GM21528 (cell line): ENCODE results near the gene ZNF45.
"Not testable (repeated sequence)": the region's sequence is repeated elsewhere in the genome, so short reads cannot be mapped to it uniquely, and the experiment has no call there.

Experiments
- ATAC-seq: cut with Tn5 transposase; IDR thresholded peaks from one replicate; pipeline ENCODE4 v1.9.1; 2021; ENCODE audit warnings: mild to moderate bottlenecking, moderate library complexity; ENCODE audit not compliant: unreplicated experiment, low FRiP score

The ZNF45 gene

DNA sequence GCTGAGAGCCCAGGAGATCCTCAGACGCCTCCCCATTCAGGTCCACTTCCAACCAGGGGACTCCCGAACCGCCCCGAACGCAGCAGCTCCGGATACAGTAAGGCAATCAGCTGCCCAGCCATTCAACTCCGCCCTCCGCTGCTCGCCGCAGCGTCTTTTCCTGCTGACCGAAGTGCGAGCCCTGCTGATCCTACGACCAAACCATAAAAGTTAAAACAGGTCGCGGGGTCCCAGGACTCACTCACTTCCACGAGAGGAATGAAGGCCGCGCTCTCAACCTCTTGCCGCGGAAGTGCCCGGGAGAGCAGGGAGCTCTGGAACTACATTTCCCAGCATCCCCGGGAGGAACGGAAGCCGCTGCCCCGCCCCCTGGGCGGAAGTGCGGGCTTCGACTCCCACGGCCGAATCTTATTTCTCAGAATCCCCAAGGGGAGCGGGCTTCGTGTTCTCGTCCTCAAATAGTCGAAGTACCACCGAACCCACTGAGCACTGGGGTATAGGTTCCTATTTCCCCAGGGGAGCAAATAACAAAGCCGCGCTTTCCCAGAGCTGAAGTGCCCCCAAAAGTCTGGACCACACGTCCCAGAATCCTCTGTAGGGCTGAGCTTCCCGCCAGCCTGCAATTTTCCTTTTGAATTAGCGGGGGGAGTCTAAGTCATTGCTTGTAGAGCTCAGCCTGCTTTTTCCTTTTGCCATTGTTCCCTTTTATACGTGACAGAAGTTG, at the start of gene ZNF45:
Gene ZNF45, minus strand, starts transcription at position 298 of the 724 bp plus-strand sequence. CDS start 13,097 bp downstream, outside the sequence.
- ATAC-seq, result peak; percentile 83

DNA sequence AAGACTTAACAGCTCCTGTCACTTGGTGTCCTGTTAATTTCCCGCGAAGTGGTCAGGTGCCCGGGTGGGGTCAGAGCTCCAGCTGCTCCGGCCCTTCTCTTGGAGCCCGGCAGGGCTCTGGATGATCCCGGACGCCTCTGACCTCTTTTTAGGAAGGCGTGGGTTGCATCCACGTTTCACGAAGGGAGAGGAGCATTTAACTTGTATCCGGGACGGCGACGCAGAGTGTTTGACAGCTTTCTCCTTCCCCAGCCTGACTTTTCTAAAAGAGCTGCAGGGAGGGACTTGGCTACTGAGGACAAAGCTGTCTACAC, 49.6 kb upstream of the ZNF45 start:
- ATAC-seq, result peak; percentile 22

DNA sequence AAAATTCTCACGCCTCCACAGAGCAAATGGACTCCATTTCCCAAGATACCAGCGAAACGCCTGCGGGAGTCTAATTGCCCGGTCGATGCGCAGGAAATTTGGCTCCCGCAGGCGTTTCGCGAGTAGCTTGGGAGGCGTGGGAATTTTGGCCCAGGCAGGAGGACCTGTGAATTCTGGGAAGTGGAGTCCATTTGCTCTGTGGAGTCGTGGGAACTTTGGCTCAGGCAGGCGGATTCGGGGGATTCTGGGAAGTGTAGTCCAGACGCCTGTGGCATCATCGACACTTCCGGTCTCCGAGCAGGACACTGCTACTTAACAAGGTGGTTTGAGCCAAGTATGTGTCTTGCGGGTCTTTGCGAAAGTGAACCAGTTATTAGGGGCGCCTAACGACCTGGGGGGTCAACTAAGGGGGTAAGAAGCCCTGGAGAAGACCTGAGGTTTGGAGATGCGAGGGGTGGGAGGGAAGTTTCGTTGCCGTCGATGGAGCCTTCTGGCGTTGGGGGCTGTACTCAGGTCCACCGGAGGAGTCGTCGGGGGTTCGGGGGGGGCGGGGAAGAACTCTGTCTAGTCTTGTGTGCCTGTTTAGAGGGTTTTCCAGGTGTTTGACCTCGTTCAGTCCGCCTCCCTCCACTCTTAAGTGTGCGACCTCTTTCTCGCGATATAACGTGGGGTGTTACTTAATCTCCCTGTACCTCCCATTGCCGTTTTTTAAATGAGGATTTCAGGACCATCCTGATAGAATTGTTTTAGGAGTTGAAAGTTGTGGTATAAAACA, 49.0 kb upstream of the ZNF45 start, which contains the start of gene ZNF155:
Gene ZNF155, plus strand, starts transcription at position 277 of the 775 bp plus-strand sequence. CDS start 4,356 bp downstream, outside the sequence.
- ATAC-seq, result peak; percentile 82

DNA sequence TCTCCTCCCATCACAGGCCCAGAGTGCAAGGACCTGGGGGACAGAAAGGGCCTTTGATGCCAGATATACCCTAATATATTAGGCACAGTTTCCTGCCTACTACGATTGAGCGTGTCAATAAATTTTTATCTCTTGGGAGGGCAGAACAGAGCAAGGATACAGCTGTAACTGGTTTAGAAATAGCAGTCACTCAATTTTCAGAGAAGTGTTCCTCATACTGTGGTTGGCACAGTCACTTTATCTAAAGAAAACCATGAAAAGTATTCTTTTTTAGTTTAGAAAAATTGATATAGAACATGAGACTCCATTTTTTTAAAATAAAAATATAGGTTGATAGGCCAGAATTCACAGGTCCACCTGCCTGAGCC, 48.4 kb upstream of the ZNF45 start:
- ATAC-seq, result peak; percentile 14

DNA sequence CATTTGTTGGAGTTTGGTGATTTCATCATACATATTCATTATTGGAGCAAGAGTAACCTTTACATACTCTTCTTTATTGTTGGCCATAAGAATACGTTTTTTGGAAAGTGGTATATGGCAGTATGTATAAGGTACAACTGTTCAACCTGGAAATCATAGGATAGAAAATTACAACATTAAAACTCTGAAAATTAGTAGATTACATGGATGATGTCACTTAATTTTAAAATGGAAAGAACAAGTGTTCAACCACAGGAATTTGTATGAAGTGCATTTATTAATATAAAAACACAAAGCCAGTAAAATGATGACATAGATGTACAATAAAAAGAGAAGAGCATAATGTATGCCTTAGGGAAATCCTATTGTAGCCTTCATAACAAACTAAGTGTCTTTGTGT, 41.6 kb upstream of the ZNF45 start:
- ATAC-seq, result no peak

DNA sequence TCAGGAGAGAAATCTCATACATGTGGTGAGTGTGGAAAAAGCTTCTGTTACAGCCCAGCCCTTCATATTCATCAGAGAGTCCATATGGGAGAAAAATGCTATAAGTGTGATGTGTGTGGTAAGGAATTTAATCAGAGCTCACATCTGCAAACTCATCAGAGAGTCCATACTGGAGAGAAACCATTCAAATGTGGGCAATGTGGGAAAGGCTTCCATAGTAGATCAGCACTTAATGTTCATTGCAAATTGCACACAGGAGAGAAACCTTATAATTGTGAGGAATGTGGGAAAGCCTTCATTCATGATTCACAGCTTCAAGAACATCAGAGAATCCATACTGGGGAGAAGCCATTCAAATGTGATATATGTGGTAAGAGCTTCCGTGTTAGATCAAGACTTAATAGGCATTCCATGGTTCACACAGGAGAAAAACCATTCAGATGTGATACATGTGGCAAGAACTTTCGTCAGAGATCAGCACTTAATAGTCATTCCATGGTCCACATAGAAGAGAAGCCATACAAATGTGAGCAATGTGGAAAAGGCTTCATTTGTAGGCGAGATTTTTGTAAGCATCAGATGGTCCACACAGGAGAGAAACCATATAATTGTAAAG, 31.1 kb upstream of the ZNF45 start:
- ATAC-seq, result no peak

DNA sequence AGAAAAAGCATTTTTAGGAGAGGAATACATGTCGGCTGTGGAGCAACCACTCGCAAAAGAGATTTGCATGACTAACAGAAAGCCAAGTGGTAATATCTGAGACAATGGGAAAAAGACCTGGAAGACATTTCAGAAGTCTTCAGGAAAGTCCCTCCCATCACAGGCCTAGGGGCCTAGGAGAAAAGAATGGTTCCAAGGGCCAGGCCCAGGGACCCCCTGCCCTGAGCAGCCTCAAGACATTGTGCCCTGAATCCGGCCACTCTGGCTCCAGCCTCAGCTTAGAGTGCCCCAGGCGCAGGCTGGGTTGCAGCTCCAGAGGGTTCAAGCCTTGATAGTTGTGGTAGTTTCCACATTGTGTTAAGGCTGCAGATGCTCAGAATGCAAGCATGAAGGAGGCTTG, 25.3 kb upstream of the ZNF45 start:
- ATAC-seq, result no peak

DNA sequence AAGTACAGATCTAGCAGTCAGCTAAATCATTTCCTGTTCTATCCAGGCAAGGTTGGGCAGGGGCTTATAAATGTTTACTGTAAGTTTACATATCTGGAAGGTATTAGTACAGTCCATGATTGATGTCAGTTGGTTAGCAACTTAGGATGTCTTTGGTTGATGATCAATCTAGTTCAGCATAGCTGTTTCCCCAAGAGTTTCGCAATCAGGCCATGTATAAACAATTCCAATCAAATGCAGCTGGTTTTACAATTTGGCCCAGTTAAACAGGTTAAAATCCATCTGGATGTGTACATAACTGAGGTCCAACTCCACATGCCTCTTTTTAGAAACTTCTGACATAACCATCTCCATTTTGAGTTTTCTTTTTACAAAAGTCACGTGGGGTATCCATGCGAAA, 22.8 kb upstream of the ZNF45 start:
- ATAC-seq, result no peak

DNA sequence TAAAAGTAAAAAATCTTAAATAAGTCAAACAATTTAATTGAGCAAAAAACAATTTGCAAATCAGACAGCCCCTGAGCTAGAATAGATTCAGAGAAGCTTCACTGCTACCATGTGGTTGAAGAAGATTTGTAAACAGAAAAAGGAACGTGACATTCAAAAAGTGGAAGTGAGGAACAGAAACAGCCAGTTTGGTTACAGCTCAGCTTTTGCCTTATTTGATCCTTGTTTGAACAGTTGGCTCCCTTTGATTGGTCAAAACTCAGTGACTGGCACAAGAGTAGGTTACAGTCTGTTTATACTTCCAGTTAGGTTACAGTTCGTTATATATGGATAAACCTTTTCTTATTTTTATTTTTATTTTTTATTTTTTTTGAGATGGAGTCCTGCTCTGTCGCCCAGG, 21.7 kb upstream of the ZNF45 start:
- ATAC-seq, result no peak

DNA sequence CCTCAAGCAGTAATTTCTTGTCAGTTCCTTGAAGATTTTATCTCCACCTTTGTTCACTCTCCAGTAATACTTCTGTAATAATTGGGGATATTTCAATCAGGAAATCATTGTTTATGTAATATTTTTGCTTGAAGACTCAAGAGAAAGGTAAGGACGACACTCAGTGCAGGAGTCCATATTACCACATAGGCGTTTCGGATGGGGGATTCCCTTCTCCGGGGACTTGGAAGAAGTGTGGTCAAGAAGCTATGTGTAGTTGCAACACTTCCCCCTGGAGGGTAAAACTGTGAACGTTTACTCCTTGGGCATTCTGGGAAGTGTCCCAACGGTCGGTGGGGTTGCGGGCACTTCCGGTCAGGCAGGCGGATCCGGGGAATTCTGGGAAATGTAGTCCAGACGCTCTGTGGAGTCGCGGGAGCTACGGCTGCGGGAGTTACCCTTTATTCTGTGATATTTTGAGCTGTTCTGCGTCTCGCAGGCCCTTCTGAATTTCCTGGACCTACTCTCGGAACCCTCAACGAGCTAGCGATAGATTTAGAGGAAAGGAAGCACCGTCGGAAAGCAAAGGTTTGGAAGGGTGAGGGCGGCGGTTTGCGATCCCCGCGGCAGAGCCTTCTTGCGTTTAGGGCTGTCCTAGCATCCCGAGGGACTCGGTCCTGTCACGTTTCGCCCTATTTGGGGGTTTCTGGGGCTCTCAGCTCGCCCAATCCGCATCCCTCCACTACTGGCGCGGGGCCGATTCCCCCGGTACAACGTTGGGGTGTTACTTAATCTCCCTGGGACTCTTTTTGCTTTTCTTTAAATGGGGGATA, 16.0 kb upstream of the ZNF45 start, which contains the start of gene ZNF221:
Gene ZNF221, plus strand, starts transcription at position 395 of the 812 bp plus-strand sequence. CDS start 11,499 bp downstream, outside the sequence.
- ATAC-seq, result peak; percentile 88

DNA sequence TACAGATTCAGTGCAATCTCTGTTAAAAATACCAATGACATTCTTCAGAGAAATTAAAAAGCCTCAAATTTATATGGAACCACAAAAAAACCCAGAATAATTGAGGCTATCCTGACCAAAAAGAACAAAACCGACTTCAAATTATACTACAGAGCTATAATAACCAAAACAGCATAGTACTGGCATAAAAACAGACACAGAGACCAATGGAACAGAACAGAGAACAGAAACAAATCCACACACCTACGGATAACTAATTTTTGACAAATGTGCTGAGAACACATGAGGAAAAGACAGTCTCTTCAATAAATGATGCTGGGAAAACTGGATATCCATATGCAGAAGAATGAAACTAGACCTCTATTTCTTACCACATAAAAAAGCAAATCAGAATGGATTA, 14.7 kb upstream of the ZNF45 start:
- not testable (repeated sequence) for ATAC-seq

DNA sequence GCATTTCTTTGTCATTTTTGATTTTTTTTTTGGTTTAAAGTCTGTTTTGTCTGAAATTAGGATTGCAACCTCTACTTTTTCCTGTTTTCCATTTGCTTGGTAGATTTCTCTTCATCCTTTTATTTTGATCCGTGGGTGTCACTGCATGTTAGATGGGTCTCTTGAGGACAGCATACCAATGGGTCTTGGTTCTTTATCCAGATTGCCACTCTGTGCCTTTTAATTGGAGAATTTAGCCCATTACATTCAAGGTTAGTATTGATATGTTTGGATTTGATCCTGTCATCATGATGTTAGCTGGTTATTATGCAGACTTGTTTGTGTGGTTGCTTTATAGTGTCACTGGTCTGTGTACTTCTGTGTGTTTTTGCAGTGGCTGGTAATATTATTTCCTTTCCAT, 12.3 kb upstream of the ZNF45 start:
- not testable (repeated sequence) for ATAC-seq

DNA sequence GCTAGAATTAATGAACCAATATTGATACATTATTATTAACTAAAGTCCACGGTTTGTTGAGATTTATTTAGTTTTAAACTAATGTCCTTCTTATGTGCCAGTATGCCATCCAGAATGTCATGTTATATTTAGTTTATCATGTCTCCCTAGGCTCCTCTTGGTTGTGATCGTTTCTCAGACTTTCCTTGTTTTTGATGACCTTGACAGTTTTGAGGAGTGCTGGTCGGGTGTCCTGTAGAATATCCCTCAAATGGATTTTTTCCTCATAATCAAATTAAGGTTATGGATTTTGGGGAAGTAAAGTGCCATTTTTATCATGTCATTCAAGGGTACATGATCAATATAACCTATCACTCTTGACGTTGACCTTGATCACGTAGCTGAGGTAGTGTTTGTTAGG, 6.1 kb upstream of the ZNF45 start:
- ATAC-seq, result no peak

DNA sequence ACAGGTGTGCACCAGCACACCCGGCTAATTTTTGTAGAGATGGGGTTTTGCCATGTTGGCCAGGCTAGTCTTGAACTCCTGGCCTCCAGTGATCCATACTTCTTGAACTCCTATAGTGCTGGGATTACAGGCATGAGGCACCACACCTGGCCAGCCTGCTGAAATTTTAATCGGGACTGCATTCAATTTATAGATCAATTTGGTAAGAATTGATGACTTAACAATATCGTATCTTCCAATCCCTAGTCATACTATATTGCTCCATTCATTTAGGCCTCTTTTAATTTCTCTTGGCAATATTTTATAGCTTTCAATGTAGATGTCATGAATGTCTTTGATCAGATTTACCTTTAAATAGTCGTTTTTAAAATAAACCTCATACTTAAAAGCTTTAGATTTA, 5.6 kb upstream of the ZNF45 start:
- no peak for ATAC-seq

DNA sequence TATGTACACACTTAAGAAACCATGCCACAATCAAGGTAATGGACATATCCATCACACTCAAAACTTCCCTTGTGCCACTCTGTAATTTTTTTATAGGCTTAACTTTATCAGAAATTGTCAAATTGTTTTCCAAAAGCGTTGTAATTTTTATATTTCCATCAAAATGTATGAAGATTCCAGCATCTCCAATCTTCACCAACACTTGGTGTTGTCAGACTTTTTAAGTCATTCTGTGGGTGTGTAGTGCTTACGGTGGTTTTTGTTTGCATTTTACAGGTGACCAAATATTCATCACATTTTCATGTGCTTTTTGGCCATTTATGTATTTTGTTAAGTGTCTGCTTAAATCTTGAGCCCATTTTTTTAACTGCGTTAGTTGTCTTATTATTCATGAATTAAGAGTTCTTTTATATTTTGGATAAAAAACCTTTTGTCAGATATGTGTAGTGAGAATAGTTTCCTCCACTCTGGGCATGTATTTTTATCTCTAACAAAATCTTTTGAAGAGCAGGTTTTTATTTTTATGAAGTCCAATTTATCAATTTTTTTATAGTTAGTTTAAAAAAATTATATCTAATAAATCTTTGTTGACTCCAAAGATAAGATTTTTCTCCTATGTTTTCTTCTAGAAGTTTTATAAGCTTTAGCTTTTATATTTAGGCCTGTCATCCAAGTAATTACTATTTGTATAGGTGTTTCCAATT, 4.6 kb upstream of the ZNF45 start:
- no peak for ATAC-seq

DNA sequence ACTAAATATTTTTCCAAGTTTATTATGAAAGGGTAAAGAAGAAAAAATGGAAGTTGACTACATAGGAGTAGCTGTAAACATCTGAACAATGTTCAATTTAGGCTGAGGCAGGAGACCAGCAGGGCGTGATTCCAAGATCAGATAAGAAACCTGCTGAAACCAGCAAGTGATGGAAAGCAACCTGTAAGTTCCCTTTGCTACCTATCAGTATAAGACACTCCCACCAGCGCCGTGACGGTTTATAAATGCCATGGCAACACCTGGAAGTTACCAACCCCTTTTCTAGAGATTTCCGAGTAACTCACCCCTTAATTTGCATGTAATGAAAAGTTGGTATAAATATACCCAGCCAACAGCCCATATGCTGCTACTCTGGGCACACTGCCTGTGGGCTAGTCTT, 1.1 kb upstream of the ZNF45 start:
- no peak for ATAC-seq

DNA sequence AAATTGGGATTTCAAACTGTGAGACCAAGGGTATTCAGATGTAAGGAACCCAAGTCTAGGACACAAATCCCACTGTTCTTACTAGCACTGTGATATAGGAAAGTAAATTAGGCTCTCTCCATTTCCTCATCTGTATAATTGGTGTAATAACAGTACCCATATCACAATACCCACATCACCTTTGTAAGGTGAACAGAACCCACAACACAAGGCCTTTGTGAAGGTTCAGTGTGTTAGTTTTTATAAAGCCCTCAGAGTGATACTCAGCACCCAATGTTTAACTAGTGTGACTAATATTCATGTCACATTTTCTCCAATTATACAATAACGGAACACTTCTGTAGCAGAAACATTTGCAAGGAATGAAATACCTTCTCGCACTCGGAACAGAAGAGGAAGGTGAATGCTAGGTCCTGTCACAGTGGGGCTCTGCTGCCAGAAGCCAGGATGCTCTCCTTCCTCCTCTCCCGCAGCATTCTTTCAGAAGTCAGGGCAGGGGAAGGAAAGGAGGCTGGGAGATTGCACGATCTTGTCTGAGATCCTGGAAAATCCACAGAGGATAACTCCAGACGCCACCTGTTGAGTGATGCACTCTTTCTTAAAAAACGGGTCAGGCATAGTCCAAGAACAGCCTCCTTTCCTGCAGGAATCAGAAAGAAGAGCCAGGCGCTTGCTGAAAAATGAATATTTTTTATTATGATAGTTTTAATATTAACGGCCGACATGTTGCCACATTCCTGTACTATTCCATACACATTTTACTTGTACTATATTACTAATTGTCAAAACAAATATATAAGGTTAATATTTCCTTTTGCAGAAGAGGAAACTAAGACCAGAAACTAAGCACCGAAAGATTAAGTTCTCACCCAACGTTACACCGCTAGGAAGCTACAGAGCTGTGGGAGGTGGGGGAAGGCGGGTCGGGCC, 762 bp downstream of the ZNF45 start:
- ATAC-seq, result no peak

DNA sequence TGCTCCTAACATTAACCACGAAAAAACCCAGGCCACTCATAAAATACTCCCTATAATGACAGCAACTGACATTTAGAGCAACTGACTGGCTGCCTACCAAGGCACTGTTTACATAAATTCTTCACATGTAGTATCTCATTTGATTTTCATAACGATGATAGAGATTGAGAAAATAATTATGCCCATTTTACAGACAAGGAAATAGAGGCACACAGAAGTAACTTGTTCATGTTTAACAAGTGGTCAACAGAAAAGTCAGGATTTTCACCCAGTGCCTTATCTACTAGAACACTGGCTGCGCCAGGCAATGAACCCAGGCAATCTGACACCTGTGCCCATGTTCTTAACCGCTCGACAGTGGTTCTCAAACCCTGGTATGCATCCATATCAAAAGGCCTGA, 6.3 kb downstream of the ZNF45 start:
- no peak for ATAC-seq

DNA sequence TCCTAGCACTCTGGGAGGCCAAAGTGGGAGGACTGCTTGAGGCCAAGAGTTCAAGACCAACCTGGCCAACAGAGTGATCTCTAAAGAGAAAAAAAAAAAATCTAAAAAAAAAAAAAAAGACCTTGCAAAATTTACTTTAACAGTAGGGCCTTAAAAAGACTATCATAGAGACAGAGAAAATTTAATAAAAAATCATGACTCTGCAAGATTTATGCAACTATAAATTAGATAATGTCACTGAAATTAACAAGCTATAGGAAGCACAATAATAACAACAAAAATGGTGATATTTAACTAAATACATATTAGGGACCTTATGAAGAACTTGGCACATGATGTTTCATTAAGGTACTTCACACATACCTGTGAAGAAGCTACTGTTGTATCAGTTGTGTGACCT, 11.2 kb downstream of the ZNF45 start:
- no peak for ATAC-seq
